ENCODE results near the gene NFIB.

DNA sequence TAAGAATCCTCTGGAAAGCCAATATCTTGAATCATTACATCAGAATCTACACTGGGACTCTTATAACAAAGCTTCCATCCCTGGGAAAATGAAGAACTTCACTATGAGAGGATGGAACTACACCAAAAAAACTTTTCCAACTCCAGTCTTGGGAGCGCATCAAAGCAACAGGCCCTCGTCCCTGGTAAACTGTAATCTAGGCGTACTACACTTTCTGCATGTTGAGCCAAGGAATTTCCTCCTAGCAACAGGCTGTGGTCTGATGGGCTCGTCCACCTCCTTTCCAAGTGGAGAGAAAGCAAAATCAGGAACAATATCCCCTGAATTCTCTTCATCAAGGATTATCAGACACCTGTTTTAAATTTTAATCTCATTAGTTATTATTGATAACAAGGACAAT, 94.1 kb downstream of the NFIB start:
- TF ChIP-seq, protein P1, sequence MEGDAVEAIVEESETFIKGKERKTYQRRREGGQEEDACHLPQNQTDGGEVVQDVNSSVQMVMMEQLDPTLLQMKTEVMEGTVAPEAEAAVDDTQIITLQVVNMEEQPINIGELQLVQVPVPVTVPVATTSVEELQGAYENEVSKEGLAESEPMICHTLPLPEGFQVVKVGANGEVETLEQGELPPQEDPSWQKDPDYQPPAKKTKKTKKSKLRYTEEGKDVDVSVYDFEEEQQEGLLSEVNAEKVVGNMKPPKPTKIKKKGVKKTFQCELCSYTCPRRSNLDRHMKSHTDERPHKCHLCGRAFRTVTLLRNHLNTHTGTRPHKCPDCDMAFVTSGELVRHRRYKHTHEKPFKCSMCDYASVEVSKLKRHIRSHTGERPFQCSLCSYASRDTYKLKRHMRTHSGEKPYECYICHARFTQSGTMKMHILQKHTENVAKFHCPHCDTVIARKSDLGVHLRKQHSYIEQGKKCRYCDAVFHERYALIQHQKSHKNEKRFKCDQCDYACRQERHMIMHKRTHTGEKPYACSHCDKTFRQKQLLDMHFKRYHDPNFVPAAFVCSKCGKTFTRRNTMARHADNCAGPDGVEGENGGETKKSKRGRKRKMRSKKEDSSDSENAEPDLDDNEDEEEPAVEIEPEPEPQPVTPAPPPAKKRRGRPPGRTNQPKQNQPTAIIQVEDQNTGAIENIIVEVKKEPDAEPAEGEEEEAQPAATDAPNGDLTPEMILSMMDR (conservative IDR thresholded peaks at IDR 0.05 in 1 of 2, IDR thresholded peaks at IDR 0.05 in 1 of 2; ENCODE audit: extremely low read depth in 1 of 2, insufficient read depth in 1 of 2, low read depth in 1 of 2, low read length in 2 of 2) = no peak
- no peak for TF ChIP-seq EZH2 (IDR thresholded peaks at IDR 0.05; ENCODE audit: borderline replicate concordance, low read length)

All from mammary epithelial cell (primary cell).